A673 (cell line): ENCODE data around the gene ACSL5. TPM values are rescaled to one million over a fixed set of nuclear protein-coding genes. Genes with fewer than 3 reads are reported as not detected.

Experiments
- BruUV-seq: library from RNA; stranded (reverse); fragments of 400-500 nt; replicated peaks from 2 replicates; lab custom pipeline; 2021; lab: Mats Ljungman, UMichigan
- CTCF ChIA-PET: fragments of 300-600 bp; sonication (Branson Sonifier 250); formaldehyde crosslinking; loops from one replicate; lab custom pipeline; 2022; ENCODE audit warnings: antibody characterized with exemption; lab: Charles Lee
- POLR2A ChIA-PET: fragments of 300-600 bp; sonication (Branson Sonifier 250); formaldehyde crosslinking; loops from one replicate; lab custom pipeline; 2022; ENCODE audit warnings: antibody characterized with exemption; ENCODE audit not compliant: low non-redundant PET; lab: Charles Lee
- DNase-seq: peaks from one replicate; pipeline ENCODE4 v3.0.0-alpha.2; 2015; ENCODE audit warnings: low spot score
- H3K27ac ChIP-seq: fragments of 200-600 bp; sonication (generic); 2 replicates; pipeline ENCODE4 v1.5.1; 2016; ENCODE audit warnings: mixed run types, low read depth, mild to moderate bottlenecking, mixed read lengths, antibody characterized with exemption, low read length; ENCODE audit not compliant: poor library complexity, severe bottlenecking
- H3K27me3 ChIP-seq: fragments of 200-600 bp; sonication (generic); replicated peaks from 2 replicates; pipeline ENCODE4 v1.6.1; 2017; ENCODE audit warnings: mixed run types, low read depth, mild to moderate bottlenecking, mixed read lengths, antibody characterized with exemption, low read length; ENCODE audit not compliant: insufficient read depth, poor library complexity
- H3K36me3 ChIP-seq: fragments of 200-600 bp; sonication (generic); 2 replicates; pipeline ENCODE4 v1.6.1; 2016; ENCODE audit warnings: mixed run types, mild to moderate bottlenecking, mixed read lengths, antibody characterized with exemption, low read length; ENCODE audit not compliant: insufficient read depth, poor library complexity, severe bottlenecking
- H3K4me1 ChIP-seq: fragments of 200-600 bp; sonication (generic); 2 replicates; pipeline ENCODE4 v1.6.1; 2017; ENCODE audit warnings: mixed run types, mild to moderate bottlenecking, mixed read lengths, antibody characterized with exemption, low read length; ENCODE audit not compliant: insufficient read depth, poor library complexity, severe bottlenecking
- H3K4me3 ChIP-seq: fragments of 200-600 bp; sonication (generic); 2 replicates; pipeline ENCODE4 v1.5.1; 2016; ENCODE audit warnings: low read depth, mixed run types, mild to moderate bottlenecking, mixed read lengths, low read length; ENCODE audit not compliant: poor library complexity, severe bottlenecking
- H3K9me3 ChIP-seq: fragments of 200-600 bp; sonication (generic); 2 replicates; pipeline ENCODE4 v1.6.1; 2016; ENCODE audit warnings: mixed run types, low read depth, mild to moderate bottlenecking, mixed read lengths, antibody characterized with exemption, low read length; ENCODE audit not compliant: poor library complexity, severe bottlenecking
- CTCF ChIP-seq: fragments of 300-800, 200-600 bp; sonication (generic); conservative IDR thresholded peaks from 2 replicates; pipeline ENCODE4 v1.5.1; 2017; ENCODE audit warnings: low read depth, mild to moderate bottlenecking, antibody characterized with exemption, low read length, moderate library complexity, mixed read lengths
- EZH2 ChIP-seq: fragments of 200-600 bp; sonication (generic); IDR thresholded peaks from 2 replicates; pipeline ENCODE4 v1.6.1; 2017; ENCODE audit warnings: borderline replicate concordance, low read depth, mild to moderate bottlenecking, mixed read lengths, antibody characterized with exemption, low read length; ENCODE audit not compliant: poor library complexity, severe bottlenecking
- intact Hi-C: fragments of 100-400 bp; cut with micrococcal nuclease; formaldehyde crosslinking; loops from one replicate; pipeline ENCODE4 v1.10.0; 2022; ENCODE audit not compliant: unreplicated experiment
- total RNA-seq: library from RNA; stranded (reverse); gene quantifications from 2 replicates; pipeline ENCODE4 v1.2.3, GENCODE V29; 2021

ACSL5 gene
- total RNA-seq, 1 experiment from 2014 or later: 1.0 TPM

- H3K9me3 ChIP-seq: no peaks in the 10 kb centered on the region
- TF ChIP-seq CTCF (no peak), EZH2 (no peak)
- BruUV-seq: no TSS peak
- CTCF ChIA-PET: no interaction called here
- intact Hi-C loops: no loop called here
- no peak overlapping the region for H3K4me3 ChIP-seq
- no peaks in the 10 kb centered on the region for H3K36me3 ChIP-seq
- no peaks in the 10 kb centered on the region for H3K27me3 ChIP-seq
- H3K4me1 ChIP-seq: no peaks in the 10 kb centered on the region
- POLR2A ChIA-PET: interaction anchor here (0.6 kb wide), 1 partner anchor 46 kb away, joined by 3 read pairs; no protein-coding TSS in a partner anchor
- DNase-seq: no peak
- no peak overlapping the region for H3K27ac ChIP-seq
These were observed 43.2 kb upstream of the ACSL5 start for GRCh38 chr10:112330607-112331160.

GRCh38 chr10:112332022-112332421 lies 41.9 kb upstream of the ACSL5 start:
- ChIA-PET POLR2A (no interaction called here), CTCF (no interaction called here)
- TF ChIP-seq CTCF (no peak), EZH2 (no peak)
- no peak for DNase-seq
- Histone ChIP-seq H3K9me3 (no peaks in the 10 kb centered on the region), H3K4me3 (no peak overlapping the region), H3K36me3 (no peaks in the 10 kb centered on the region), H3K27me3 (no peaks in the 10 kb centered on the region), H3K4me1 (no peaks in the 10 kb centered on the region), H3K27ac (no peak overlapping the region)
- intact Hi-C loops: no loop called here
- no TSS peak for BruUV-seq

- BruUV-seq: no TSS peak
- TF ChIP-seq CTCF: no peak
- no peak for TF ChIP-seq EZH2
These were observed 41.2 kb upstream of the ACSL5 start for GRCh38 chr10:112332509-112333228.

More at GRCh38 chr10:112332509-112333228, 41.2 kb upstream of the ACSL5 start:
- Histone ChIP-seq H3K9me3 (no peaks in the 10 kb centered on the region), H3K36me3 (no peaks in the 10 kb centered on the region), H3K27ac (no peak overlapping the region), H3K4me1 (no peaks in the 10 kb centered on the region), H3K4me3 (no peak overlapping the region), H3K27me3 (no peaks in the 10 kb centered on the region)
- peak; percentile 14 for DNase-seq
- ChIA-PET POLR2A (no interaction called here), CTCF (no interaction called here)
- intact Hi-C loops: no loop called here
